HG03280 (cell line): ENCODE measurements around the gene ZNF460.
A peak's percentile ranks its signal among the peaks of the same experiment; 100 is the strongest.
"Not testable (repeated sequence)": the region's sequence is repeated elsewhere in the genome, so short reads cannot be mapped to it uniquely, and the experiment has no call there.

Experiments
- ATAC-seq: cut with Tn5 transposase; IDR thresholded peaks from one replicate; pipeline ENCODE4 v1.9.1; 2021; ENCODE audit warnings: mild to moderate bottlenecking, moderate library complexity; ENCODE audit not compliant: unreplicated experiment

Gene ZNF460

DNA sequence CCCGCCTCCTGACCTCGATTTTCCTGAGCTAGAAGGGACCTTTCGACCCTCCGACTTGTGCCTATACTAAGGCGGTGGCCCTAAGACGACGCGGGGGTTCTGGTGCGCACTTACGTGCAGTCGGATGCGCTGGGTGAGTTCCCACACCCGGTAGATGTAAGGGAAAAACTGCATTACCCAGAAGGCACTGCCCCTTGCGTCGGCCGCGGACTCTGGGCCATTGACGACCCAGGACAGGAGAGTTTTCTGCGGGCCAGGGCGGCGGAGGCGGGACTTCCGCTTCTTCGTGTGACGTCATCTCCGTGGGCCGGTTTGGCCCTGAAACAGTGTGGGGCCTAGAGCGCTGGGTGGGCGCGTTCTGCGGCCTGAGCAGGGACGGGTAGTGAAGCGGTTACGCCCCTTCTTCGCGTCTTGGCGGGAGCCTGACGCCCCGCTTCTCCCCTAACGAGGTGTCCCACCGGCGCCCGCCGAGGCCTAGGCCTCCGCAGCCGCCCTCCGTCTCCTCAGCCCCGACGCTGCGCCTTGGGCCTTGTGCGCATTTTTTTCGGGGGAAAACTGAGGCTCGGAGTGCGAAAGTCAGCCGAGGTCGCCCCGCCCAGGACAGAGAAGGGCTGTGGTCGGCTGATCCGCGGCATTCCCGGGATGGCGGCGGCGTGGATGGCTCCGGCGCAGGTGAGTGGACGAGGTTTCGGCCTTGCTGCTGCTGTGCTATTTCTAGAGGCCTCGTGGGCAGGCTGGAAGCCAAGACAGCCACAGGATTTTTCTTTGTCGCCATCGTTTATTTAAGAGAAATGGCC, at the start of gene ZNF460:
Gene ZNF460, plus strand, starts transcription at position 321 of the 797 bp plus-strand sequence. Its CDS starts 322 bp downstream, at position 643.
- peak; percentile 76 for ATAC-seq

DNA sequence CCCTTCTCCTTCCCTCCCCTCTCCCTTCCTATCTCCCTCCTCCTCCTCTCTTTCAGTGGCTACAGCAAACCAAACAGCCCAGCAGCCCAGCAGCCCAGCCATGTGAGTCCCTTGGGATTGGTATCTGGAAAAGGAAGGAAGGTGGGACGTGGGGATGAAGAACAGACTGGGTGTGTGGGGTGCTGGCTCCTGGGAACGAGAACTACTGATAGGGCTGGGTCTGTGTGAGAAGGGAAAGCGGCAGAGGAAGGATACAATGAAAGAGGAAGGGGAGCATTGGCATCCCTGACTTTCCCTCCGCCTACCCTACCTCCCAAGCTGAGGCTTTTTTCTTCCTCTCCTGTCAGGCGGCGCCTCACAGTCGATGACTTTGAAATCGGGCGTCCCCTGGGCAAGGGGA, 48.6 kb upstream of the ZNF460 start:
- ATAC-seq: no peak

DNA sequence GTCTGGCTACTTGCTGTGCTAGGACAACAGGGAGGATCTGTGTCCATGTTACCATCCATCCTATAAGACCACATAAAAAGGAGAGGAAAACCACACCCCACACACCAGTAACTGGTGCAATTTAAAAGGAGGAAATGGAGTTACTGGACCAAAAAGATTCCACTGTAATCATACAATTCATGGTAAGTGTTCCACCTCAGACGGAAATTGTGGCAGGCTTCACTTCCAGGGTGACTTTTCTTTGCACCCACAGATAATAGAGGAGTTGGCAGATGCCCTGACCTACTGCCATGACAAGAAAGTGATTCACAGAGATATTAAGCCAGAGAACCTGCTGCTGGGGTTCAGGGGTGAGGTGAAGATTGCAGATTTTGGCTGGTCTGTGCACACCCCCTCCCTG, 47.1 kb upstream of the ZNF460 start:
- no peak for ATAC-seq

DNA sequence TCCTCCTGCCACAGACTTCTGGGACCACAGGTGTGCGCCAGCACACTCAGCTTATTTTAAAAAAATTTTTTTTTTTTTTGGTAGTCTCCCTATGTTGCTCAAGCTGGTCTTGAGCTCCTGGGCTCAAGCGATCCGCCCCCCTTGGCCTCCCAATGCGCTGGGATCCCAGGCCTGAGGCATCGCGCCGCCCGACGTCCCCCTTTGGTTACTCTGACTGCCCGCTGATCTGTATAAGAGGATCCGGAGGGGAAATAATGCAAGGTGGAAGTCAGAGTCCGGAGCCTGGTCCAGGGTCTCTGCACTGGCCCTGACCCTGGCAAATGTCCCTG, 40.3 kb upstream of the ZNF460 start:
- ATAC-seq: no peak

DNA sequence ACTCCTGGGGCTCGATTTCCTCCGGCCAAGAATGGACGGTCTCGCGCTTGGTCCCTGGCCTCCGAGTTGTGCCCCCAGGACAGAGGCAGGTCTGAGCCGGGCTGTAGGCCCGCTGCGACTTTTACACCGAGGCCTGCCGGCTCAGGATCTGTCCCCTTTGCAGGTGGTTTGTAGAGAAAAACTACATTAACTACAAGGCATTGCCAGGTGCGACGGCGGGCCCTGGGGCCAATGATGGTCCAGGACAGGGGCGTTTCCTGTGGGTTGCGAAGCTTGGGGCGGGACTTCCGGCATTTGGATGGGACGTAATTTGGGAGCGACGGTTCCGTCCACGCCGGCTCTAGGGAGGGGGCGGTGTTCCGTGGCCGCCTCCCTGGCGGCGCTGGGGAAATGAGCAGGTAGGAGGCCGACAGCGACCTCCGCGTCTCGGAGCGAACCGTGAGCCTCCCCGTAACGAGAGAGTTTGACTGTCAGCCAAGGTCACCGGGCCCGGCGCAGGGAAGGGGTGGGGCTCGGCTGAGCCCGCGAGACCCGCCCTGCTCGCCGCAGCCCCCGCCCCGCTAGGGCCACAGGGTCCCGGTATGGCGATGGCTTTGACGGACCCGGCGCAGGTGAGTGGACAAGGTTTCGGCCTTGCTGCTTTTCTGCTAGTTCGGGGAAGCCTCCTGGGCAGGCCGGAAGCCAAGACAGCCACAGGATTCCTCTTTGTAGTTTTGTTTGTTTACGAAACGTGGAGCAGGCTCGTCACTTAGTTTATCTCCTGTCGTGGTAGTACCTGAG, 39.8 kb upstream of the ZNF460 start, which contains the start of gene ZNF805:
Gene ZNF805, plus strand, starts transcription at position 322 of the 780 bp plus-strand sequence. Its CDS starts 260 bp downstream, at position 582.
- ATAC-seq: peak; percentile 97

DNA sequence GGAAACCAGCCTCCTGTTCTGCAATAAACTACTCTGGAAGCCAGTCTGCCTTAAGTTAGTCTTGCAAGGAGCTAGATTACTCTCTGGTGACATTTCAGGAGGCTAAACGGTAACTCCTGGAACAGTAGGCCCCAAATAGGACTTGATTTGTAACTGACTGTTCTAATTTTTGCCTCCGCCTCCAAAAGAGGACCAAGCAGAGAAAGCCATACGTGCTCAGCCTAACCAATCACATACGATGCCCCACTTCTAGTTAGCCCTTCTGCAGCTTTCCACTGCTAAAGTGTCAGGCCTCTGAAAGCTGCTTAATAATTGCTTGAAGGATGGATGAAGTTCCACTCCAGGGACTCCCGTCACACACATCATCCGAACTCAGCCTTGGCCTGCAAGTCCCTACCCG, 39.1 kb upstream of the ZNF460 start:
- no peak for ATAC-seq

DNA sequence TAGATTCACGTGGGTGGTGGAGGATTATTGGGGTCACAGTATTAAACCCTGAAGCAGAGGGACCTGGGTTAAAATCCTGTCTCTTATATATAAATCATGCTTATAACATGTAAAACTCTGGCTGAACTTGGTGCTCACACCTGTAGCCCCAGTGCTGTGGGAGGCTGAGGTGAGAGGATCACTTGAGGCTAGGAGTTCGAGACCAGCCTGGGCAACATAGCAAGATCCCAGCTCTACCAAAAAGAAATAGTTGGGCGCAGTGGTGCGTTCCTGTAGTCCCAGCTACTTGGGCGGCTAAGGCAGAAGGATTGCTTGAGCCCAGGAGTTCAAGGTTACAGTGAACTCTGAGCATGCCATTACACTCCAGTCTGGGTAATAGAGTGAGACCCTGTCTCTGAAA, 37.5 kb upstream of the ZNF460 start:
- no peak for ATAC-seq

DNA sequence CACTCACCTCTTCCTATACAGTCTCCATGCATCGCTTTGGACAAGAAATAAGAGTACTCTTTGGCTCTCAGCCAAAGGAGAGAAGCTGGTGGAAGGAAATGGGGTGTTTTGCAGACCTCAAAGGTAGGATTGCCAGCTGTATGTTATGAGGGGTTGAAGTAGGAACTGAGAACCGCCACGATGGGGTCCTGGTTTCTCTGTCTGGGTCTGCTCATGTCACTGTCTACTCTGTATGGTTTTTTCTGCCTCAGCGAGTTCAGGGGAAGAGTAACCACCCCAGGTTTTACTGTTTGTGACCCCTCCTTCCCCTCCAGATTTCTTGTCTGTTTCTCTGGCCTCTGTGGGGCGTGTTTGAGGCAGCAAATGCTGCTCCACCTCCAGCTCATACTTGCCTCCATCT, 35.8 kb upstream of the ZNF460 start:
- ATAC-seq: no peak

DNA sequence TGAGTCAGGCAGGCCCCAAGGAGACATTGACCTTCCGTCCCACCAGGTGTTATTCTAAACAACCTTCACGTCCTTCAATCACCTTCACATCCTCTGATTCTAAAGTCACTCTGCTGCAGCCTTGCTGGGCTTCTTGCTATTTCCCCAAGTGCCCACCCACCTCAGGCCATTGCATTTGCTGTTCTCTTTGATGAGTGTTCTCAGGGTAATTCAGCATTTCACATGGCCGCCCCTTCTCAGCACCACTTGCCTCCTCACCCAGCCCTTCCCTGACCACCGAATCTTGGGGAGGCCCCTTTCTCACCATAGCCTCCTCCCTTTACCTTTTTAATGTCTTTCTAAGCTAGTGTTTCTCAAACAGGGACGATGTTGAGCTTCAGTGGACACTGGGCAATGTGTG, 35.2 kb upstream of the ZNF460 start:
- ATAC-seq: no peak

DNA sequence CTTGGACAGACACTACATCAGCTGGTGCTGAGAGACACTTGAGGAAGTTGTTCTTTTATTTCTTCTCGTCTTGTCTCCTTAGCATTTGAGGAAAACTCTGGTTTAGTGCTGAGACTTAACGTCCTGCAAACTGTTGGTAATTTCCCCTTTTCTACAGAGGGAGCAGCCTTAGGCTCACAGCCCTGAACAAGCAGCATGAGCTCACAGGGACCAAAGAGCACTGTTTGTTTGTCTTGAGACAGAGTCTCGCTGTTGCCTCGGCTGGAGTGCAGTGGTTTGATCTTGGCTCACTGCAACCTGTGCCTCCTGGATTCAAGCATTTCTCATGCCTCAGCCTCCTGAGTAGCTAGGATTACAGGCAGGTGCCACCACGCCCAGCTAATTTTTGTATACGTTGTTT, 34.3 kb upstream of the ZNF460 start:
- no peak for ATAC-seq

DNA sequence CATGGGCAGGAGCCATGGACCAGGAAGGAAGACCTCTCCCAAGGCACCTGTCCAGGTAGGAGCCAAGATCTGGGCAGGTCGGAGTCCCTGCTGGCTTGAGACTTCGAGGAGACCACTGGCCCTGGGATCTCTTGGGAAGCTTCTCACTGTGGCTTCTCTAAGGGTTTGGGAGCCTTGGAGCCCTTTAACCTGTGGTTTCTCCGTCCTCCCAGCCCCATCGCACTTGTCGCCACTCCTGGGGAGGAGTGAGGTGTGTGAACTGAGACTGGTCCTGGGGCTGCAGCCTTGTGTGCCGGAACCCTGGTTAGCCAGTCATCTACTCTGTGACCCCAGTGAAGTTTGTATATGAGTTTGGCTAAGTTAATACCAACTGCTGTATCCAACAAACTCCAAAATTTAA, 31.6 kb upstream of the ZNF460 start:
- no peak for ATAC-seq

DNA sequence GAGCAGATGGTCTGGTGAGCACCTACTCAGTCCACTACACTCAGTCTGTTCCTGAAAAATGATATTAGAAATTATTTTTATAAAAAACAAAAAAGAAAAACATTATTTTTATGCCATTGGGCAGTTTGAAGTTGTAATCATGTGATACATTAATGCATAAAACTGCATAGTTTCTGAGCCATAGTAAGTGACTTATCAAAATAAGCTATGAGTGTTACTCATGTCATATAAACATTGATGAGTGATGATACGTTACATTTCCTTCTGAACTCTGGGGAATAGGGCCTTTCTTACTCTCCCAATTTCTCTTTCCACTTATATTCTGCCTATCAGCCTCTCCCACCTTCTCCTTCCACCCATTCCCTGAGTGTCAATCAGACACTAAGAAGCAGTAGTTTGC, 31.0 kb upstream of the ZNF460 start:
- ATAC-seq: no peak

DNA sequence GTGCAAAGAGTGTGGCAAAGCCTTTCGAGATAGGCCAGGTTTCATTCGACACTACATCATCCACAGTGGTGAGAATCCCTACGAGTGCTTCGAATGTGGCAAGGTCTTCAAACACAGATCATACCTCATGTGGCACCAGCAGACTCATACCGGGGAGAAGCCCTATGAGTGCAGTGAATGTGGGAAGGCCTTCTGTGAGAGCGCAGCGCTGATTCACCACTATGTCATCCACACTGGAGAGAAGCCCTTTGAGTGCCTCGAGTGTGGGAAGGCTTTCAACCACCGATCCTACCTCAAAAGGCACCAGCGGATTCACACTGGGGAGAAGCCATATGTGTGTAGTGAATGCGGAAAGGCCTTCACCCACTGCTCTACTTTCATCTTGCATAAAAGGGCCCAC, 26.5 kb upstream of the ZNF460 start:
- ATAC-seq: not testable (repeated sequence)

DNA sequence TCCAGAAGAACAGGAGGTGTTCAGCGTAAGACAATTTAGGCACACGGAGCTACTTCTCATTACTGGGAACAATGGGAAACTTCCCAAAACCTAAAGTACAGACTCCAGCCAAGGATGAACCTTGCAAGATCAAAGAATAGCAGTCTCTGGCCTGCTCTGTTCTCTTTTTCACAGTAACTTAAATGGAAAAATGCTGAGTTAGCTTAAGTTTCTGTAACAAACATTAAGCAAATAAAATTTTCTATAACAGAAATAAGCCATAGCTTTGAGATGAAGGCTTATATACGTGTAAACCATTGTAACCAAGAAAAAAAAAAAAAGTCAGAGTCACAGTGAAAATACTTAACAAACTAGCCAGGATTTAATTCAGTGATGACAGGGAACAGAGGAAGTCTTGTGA, 18.2 kb upstream of the ZNF460 start:
- no peak for ATAC-seq

DNA sequence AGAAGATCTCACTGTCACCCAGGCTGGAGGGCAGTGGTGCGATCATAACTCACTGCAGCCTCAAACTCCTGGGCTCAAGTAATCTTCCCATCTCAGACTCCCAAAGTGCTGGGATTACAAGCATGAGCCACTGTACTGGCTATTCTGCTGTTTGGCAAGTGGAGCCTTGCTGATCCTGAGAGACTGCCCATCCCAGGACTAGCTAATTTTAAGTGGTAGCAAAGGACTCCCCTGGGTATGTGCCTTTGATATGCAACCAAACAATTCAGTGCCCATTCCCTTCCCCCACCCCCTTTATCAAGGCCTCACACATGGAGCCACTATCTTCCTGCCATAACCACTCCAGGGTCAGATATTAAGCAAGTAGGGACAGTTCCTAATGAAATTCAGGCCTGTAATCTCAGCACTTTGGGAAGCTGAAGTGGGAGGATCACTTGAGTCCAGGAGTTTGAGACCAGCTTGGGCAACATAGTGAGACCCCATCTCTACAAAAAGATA, 17.0 kb upstream of the ZNF460 start:
- no peak for ATAC-seq

DNA sequence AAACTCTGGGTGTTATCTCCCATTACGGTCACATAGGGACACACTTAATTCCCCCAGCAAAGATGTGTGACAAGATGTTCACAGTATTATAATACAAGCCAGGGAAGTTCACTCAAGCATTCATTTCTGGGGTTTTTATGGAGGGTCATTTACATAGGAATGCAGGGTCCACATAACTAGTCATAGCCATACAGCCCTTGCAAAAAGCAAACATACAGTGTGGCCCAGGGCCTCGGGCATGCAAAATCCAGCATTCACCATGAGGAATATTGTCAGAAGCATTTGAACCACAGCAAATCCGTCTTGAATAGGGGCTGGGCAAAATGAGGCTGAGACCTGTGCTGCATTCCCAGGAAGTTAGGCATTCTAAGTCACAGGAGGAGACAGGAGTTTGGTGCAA, 13.0 kb upstream of the ZNF460 start:
- ATAC-seq: no peak

DNA sequence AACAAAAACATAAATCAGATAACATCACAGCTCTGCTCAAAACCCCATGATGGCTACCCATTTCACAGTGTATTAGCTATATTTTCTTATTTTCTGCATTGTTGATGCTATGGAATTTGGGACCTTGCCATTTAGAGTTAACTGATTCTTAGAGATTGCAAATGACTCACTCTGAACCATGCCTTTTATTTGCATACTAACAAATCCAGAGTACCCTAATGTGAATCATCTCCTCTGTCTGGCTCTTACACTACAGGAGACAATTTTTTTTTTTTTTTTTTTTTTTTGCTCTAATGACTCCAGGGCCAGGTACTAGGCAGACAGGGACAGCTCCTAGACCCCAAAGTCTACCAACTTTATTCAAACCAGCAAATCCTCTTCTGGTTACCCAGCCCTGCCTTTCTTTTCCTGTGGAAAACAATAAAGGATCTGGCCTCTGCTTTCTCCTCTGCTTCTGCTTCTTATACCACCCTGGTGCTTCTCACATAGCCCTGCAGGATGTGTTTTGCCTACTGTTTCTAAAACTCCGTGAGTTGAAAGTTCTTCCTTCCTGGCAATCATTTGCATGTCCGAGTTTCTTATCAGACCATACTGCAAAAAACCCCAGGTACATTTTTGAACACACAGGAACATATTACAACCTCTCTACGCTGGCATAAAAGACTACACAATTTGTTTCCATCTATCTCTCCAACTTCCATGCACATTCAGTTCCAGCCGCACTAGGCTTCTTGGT, 10.6 kb upstream of the ZNF460 start:
- no peak for ATAC-seq

DNA sequence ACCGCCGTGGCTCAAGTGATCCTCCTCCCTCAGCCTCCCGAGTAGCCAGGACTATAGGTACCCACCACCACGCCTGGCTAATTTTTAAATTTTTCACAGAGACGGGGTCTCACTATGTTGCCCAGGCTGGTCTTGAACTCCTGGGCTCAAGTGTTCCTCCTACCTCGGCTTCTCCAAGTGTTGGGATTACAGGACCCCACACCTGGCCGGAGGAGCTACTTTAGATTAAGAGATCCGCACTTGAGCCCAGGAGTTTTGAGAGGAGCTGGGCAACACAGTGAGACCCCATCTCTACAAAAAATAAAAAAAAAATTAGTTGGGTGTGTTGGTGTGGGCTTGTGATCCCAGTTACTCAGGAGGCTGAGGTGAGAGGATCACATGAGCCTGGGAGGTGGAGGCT, 9.0 kb upstream of the ZNF460 start:
- ATAC-seq: no peak

DNA sequence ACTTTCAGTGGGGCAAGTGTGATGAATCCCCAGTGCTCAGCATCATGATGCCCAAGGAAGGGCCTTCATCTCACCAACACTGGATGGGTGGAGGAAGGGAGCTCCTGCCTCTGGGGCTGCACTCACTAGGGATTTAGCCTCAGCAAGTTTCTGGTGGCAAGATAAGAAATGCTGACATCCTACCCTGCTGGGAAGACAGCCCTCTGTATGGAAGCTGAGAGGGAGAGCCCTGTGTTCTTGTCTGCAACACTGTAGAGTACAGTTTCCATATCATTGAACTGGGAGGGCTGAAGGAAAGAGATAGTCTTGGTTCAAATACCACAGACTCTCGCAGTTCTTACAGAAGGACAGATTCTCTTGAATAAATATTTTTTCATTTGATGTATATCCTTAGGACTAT, 7.3 kb upstream of the ZNF460 start:
- no peak for ATAC-seq

DNA sequence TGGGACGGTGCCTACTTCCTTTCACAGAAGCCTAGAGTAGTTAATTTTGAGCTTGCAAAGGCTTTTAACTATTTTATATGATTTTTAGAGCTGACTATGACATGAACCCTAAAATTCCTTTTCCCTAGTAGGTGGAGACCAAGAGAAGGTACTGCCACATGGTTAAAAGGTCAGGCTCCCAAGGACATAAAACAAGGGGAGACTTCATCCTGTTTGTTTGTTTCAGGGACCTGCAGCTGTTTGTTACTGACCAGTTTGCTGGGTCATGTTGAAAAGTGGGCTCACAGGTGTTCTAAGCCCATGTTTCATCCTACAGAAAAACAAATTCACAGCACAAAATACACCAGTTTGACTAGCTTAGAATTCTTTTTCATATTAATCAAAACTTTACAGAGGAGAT, 3.9 kb upstream of the ZNF460 start:
- no peak for ATAC-seq

DNA sequence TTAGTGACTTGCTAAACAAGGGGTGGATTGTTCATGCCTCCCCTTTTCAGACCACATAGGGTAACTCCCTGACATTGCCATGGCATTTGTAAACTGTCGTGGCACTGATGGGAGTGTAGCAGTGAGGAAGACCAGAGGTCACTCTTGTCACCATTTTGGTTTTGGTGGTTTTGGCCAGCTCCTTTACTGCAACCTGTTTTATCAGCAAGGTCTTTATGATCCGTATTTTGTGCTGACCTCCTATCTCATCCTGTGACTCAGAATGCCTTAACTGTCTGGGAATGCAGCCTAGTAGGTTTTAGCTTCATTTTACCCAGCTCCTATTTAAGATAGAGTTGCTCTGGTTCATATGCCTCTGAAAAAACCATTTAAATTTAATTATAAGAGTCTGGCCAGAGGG, 1.8 kb upstream of the ZNF460 start:
- not testable (repeated sequence) for ATAC-seq
